Heart right ventricle (tissue), 16 donors: Measurements from ENCODE around the gene MYL3. TPM values are rescaled to one million over a fixed set of nuclear protein-coding genes. Genes with fewer than 3 reads are reported as not detected.

Experiments
- ATAC-seq, 8 donors: fragments of 200-7000 bp; cut with Tn5 transposase; one replicate each; pipeline ENCODE4 v1.9.1; 2020; ENCODE audit warnings: mild to moderate bottlenecking in 8 of 8, moderate library complexity in 8 of 8, moderate number of reproducible peaks in 1 of 8
- DNase-seq, 2 donors: peaks; one replicate each; pipeline ENCODE4 v3.0.0-alpha.2; 2020
- H3K27ac ChIP-seq, 10 donors: fragments of 200-600 bp; sonication (generic) in 2 of 10; one replicate each; pipeline versions ENCODE4 v1.5.0 to v1.8.0; 2020 to 2022; ENCODE audit warnings: mild to moderate bottlenecking in 3 of 10
- H3K27me3 ChIP-seq, 7 donors: fragments of 200-600 bp; one replicate each; pipeline ENCODE4 v1.8.0; 2021 to 2022; ENCODE audit warnings: mild to moderate bottlenecking in 2 of 7
- H3K36me3 ChIP-seq, 9 donors: fragments of 200-600 bp; sonication (generic) in 1 of 9; one replicate each; pipeline versions ENCODE4 v1.5.0 to v1.8.0; 2020 to 2022; ENCODE audit warnings: mild to moderate bottlenecking in 2 of 9
- H3K4me1 ChIP-seq, 9 donors: fragments of 200-600 bp; sonication (generic) in 1 of 9; one replicate each; pipeline versions ENCODE4 v1.5.0 to v1.8.0; 2020 to 2022; ENCODE audit warnings: mild to moderate bottlenecking in 4 of 9
- H3K4me3 ChIP-seq, 10 donors: fragments of 200-600 bp; sonication (generic) in 2 of 10; one replicate each; pipeline versions ENCODE4 v1.5.0 to v1.8.0; 2020 to 2022; ENCODE audit warnings: mild to moderate bottlenecking in 7 of 10, moderate library complexity in 2 of 10
- H3K9me3 ChIP-seq, 11 donors: fragments of 200-600 bp in 10 of 11; sonication (generic) in 2 of 11; one replicate each; pipeline versions ENCODE4 v1.5.0 to v1.8.0; 2013 to 2022; ENCODE audit warnings: mild to moderate bottlenecking in 2 of 11, control low read depth in 1 of 11, moderate library complexity in 1 of 11
- WGBS, 2 donors: extraction: QIAGEN DNeasy Blood & Tissue Kit; methylation state at CpG; one replicate each; pipeline ENCODE4 v1.1.7; 2013; ENCODE audit warnings: inconsistent platforms in 1 of 2; 5-methylcytosine and 5-hydroxymethylcytosine counted together
- intact Hi-C, 10 donors: fragments of 100-400 bp; cut with DNase I; formaldehyde crosslinking; loops; one replicate each; pipeline versions ENCODE4 v1.11.1 to v1.14.2; 2022
- polyA plus RNA-seq, 2 donors: library from polyadenylated mRNA; stranded (reverse); fragments of 200-250 nt; gene quantifications; one replicate each; pipeline ENCODE4 v1.2.3, GENCODE V29; 2013
- total RNA-seq, 10 donors: library from RNA; stranded (reverse); fragmentation: NEBNext Ultra II Directional in 3 of 10; extraction: Animal tissue kit (Norgen Biotek cat#: 25700) in 3 of 10; gene quantifications; one replicate each; pipeline versions ENCODE4 v1.2.1 to v1.2.4, GENCODE V29; 2021 to 2023
- TF ChIP-seq, protein P1 (sequence below), 9 donors: fragments of 200-600 bp; sonication (generic) in 2 of 9; IDR thresholded peaks; one replicate each; pipeline versions ENCODE4 v1.5.0 to v1.8.0; 2021 to 2022; ENCODE audit warnings: antibody characterized with exemption in 9 of 9, mild to moderate bottlenecking in 5 of 9, moderate library complexity in 1 of 9
- donor health status: Arrhythmogenic right ventricular cardiomyopathy.
- donor health status: ischemic (EF 13 %, LVEDD 7.1; RV severe dilation, severe dysfunction).
- donor health status: healthy with polysubstance abuse.
- donor health status: DM: no; HTN: yes; CAD: no.
- donor health status: DM: no; HTN: no; CAD: no.
- donor health status: ischemic (EF 25% LVEDD 6.9; RV normal size, moderate dysfunction).
- donor health status: ischemic (EF 25% LVEDD 5.7; RV mildly dilated, moderate dysfunction).
- donor health status: healthy.
- donor health status: DM: yes; HTN: yes; CAD: no.
- donor health status: Ischemic cardiomyopathy.
- donor health status: ischemic (EF 35%, LVEDD 5.7; RV mildly dilated, moderate dysfunction).
- donor health status: nonischemic (EF 11% LVEDD 7.7; RV severe dilation, severe dysfunction).
- donor health status: DM: yes; HTN: yes; CAD: no.
- donor health status: PGD.
- donor health status: ischemic (EF 29% LVEDD 5.4; RV normal size, mild dysfunction).
- donor health status: nonischemic (EF 23%, LVEDD 6.1; RV moderate dilation, normal function).

The MYL3 gene
- total and polyA plus RNA-seq, 12 donors = 5,377 to 9,904 (median 7,587) TPM

DNA sequence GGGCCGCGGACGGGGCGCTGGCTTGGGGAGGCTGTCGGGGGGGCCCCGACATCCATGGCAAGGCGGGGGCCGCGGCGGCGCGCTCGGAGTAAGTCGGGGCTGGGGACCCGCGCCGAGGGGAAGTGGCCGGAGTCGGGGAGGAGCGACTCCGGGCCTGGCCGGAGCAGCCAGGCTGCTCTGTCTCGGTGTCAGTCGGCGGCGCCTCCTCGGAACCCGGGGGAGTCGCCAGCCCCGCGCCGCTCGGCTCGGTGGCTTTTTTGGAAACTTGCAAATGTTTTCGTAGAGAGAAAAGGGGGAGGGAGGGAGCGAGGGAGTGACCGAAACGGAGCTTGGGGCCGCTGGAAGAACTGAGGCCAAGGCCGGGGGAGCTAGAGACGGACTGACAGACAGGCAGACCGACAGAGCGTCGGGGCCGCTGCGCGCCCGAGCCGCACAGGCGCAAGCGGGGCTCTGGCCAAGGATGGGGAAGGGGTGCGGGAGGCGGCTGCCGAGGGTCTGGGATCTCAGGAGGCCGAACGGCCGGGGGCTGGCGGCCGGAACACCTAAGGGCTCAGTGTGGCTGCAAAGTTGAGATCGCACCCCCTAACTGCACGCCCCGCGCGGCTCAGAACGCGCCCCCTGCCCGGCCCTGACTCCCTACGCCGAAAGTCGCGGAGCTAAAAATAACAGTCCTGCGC, 19.3 kb upstream of the MYL3 start:
- Histone ChIP-seq H3K4me1 (peaks cover 4 to 39% (median 23%) of the 10 kb centered on the region in 9 donors), H3K27me3 (peaks cover 4 to 59% (median 35%) of the 10 kb centered on the region in 7 donors), H3K4me3 (peak overlapping the region; percentile 51 to 69 (median 64)), H3K9me3 (no peaks in the 10 kb centered on the region), H3K36me3 (no peaks in the 10 kb centered on the region), H3K27ac (peak overlapping the region; percentile 50 to 81 (median 78))
- ATAC-seq (peak; percentile 28 to 50 (median 38)), DNase-seq (no peak)
- intact Hi-C loops = no loop called here
- TF ChIP-seq, protein P1, sequence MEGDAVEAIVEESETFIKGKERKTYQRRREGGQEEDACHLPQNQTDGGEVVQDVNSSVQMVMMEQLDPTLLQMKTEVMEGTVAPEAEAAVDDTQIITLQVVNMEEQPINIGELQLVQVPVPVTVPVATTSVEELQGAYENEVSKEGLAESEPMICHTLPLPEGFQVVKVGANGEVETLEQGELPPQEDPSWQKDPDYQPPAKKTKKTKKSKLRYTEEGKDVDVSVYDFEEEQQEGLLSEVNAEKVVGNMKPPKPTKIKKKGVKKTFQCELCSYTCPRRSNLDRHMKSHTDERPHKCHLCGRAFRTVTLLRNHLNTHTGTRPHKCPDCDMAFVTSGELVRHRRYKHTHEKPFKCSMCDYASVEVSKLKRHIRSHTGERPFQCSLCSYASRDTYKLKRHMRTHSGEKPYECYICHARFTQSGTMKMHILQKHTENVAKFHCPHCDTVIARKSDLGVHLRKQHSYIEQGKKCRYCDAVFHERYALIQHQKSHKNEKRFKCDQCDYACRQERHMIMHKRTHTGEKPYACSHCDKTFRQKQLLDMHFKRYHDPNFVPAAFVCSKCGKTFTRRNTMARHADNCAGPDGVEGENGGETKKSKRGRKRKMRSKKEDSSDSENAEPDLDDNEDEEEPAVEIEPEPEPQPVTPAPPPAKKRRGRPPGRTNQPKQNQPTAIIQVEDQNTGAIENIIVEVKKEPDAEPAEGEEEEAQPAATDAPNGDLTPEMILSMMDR (IDR thresholded peaks at IDR 0.05) = no peak
- WGBS, 2 donors = 1% methylated on average over 67 to 72 of the region's 72 CpGs

- 2 to 3% methylated on average over 68 to 82 of the region's 83 CpGs for WGBS, 2 donors
- DNase-seq (no peak), ATAC-seq (peak; percentile 4 to 65 (median 28))
- Histone ChIP-seq H3K9me3 (no peaks in the 10 kb centered on the region), H3K36me3 (no peaks in the 10 kb centered on the region), H3K27ac (peak overlapping the region; percentile 50 to 81 (median 78)), H3K4me1 (peaks cover 4 to 39% (median 23%) of the 10 kb centered on the region in 9 donors), H3K27me3 (peaks cover 4 to 59% (median 35%) of the 10 kb centered on the region in 7 donors), H3K4me3 (peak overlapping the region; percentile 51 to 69 (median 64))
- TF ChIP-seq, protein P1 (IDR thresholded peaks at IDR 0.05) = no peak
- intact Hi-C loops = no loop called here
These were observed 18.5 kb upstream of the MYL3 start for GRCh38 chr3:46881596-46882376.

DNA sequence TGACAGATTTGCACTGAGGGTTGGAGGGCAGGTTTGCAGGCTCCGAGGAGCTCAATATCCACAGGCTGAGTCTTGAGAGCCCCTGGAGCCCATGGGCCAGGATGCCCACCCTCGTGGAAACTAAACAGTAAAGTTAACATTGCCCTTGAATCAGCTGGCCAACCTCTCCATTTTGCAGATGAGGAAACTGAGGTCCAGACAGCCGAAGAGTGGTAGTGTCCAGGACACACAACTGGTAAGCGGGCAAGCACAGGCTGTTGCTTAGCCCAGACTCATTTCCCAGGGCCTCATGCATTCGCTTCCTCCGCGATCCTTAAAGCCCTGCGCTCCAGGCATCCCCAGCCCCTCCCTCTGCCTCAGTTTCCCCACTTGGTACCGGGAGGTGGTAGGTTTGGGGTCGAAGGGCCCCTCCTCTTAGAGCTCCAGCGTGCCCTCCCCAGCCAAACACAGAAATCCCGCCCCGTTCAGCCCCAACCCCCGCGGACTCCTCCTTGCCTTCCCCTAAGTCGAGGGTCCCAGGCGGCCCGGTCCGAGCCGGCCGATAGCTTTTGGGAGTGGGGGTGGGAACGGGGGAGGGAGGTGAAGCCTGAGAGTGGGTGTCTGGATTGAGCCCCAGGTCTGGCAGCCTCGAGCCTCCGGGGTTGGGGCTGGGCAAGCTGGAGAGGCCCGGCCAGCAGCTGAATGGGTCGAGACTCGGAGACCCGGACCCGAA, 17.8 kb upstream of the MYL3 start:
- Histone ChIP-seq H3K27me3 (peaks cover 4 to 59% (median 35%) of the 10 kb centered on the region in 7 donors), H3K36me3 (no peaks in the 10 kb centered on the region), H3K4me3 (peak overlapping the region in 9 of 10 donors; percentile 51 to 69 (median 63)), H3K4me1 (peaks cover 4 to 39% (median 23%) of the 10 kb centered on the region in 9 donors), H3K27ac (peak overlapping the region in 9 of 10 donors; percentile 50 to 81 (median 79)), H3K9me3 (no peaks in the 10 kb centered on the region)
- 39 to 43% methylated on average over 29 of the region's 29 CpGs for WGBS, 2 donors
- no peak for ATAC-seq
- intact Hi-C loops = no loop called here
- TF ChIP-seq, protein P1 (IDR thresholded peaks at IDR 0.05) = no peak
- DNase-seq = no peak
